Skeletal muscle satellite cell (primary cell): ENCODE measurements around the gene AAMDC.
"Not testable (repeated sequence)": the region's sequence is repeated elsewhere in the genome, so short reads cannot be mapped to it uniquely, and the experiment has no call there.

ENCODE experiments used
- H3K27me3 ChIP-seq: 2 replicates; pipeline ENCODE4 v1.7.0; 2013; ENCODE audit warnings: low read length; ENCODE audit not compliant: control insufficient read depth, insufficient read depth
- H3K36me3 ChIP-seq: 2 replicates; pipeline ENCODE4 v1.7.0; 2013; ENCODE audit warnings: mild to moderate bottlenecking, control low read depth, low read length; ENCODE audit not compliant: insufficient read depth
- H3K4me1 ChIP-seq: 2 replicates; pipeline ENCODE4 v1.7.0; 2013; ENCODE audit warnings: low read length; ENCODE audit not compliant: control insufficient read depth, insufficient read depth
- H3K4me2 ChIP-seq: 2 replicates; pipeline ENCODE4 v1.7.0; 2013; ENCODE audit warnings: mild to moderate bottlenecking, low read length
- H3K4me3 ChIP-seq: 2 replicates; pipeline ENCODE4 v1.7.0; 2013; ENCODE audit warnings: low read length
- H3K9ac ChIP-seq: 2 replicates; pipeline ENCODE4 v1.7.0; 2013; ENCODE audit warnings: mild to moderate bottlenecking, low read depth, low read length, moderate library complexity
- H3K9me3 ChIP-seq: replicated peaks from 2 replicates; pipeline ENCODE4 v1.7.0; 2013; ENCODE audit warnings: mild to moderate bottlenecking, control low read depth, low read length

AAMDC gene

DNA sequence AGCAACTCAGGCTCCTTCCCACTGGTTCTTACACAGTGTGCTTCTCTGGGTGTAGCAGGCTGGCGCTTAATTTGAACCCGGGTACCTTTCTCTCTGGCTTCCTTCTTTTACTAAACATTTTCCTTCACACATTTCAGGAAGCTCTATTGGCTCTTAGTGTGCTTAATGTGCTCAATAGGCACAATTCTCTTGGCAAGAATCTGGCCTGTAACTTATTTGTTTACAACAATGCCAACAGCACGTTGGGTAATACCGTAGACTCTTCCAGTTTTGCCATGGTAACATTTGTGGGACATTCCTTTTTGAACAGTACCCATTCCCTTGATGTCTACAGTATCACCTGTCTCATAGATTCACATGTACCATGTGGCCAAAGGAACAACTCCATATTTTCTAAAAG, 47.8 kb downstream of the AAMDC start:
- no peaks in the 10 kb centered on the region for H3K4me1 ChIP-seq
- no peaks in the 10 kb centered on the region for H3K27me3 ChIP-seq
- H3K36me3 ChIP-seq, result peaks cover 13% of the 10 kb centered on the region
- H3K4me2 ChIP-seq, result no peak overlapping the region
- H3K4me3 ChIP-seq, result no peak overlapping the region
- no peak overlapping the region for H3K9ac ChIP-seq
- no peaks in the 10 kb centered on the region for H3K9me3 ChIP-seq

DNA sequence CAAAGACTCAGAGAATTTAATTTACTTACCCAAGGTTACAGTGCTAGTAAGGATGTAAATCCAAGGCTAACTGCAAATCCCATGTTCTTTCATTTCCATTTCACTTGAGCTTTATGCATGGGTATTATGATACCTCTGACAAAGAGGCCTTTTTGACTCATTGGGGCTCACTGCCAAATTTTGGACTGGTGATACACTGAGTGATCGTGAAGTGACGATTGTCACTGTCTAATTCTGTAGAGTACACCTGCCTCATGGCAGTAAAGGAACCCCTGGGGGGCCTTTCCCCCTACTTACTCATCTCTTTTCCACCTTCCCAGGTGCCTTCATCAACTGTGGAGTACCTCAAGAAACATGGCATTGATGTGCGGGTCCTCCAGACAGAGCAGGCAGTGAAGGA, 50.9 kb downstream of the AAMDC start:
- peaks cover 29% of the 10 kb centered on the region for H3K36me3 ChIP-seq
- no peaks in the 10 kb centered on the region for H3K4me1 ChIP-seq
- no peak overlapping the region for H3K4me3 ChIP-seq
- H3K9ac ChIP-seq, result no peak overlapping the region
- H3K27me3 ChIP-seq, result no peaks in the 10 kb centered on the region
- no peaks in the 10 kb centered on the region for H3K9me3 ChIP-seq
- H3K4me2 ChIP-seq, result no peak overlapping the region

DNA sequence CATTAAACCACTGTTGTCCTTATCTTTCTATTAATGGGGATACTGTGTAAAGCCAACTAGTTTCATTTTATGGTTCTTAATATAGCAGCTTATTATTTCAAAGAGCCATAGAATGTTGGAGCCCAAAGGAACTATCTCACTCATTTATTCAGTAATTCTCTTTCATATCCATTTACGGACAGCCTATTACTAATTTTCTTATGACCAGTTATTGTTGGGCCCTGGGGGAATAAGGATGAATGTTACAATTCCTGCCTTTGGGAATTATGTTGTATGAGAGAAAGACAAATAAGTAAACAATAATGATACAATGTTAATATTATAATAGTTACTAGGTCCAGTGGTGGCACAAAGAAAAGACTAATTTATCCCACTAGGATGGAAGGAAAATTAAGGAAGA, 52.4 kb downstream of the AAMDC start:
- Histone ChIP-seq H3K36me3 (peaks cover 35% of the 10 kb centered on the region), H3K4me2 (no peak overlapping the region), H3K9ac (no peak overlapping the region), H3K9me3 (no peaks in the 10 kb centered on the region), H3K27me3 (no peaks in the 10 kb centered on the region), H3K4me1 (peaks cover 2% of the 10 kb centered on the region), H3K4me3 (no peak overlapping the region)

DNA sequence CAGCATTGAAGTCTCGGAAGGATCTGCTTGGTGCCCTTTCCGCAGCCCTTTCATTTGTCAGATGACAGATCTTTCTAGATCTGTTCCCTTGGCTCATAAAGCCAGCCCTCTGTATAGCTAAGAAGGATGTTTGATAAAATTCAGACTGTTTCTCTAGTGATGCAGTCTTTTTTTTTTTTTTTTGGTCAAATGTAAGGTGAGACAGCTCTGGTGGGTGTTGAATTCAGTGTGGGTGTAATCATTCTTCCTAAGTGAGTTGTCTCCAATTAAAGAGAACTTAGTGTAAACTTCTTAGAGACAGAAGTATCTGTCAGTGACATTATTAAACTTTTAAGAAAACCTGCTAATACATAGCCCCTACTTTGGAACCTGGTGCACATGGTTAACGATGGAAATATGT, 53.3 kb downstream of the AAMDC start:
- Histone ChIP-seq H3K4me3 (no peak overlapping the region), H3K4me2 (no peak overlapping the region), H3K9ac (no peak overlapping the region), H3K36me3 (peaks cover 38% of the 10 kb centered on the region), H3K4me1 (peaks cover 7% of the 10 kb centered on the region), H3K27me3 (no peaks in the 10 kb centered on the region), H3K9me3 (no peaks in the 10 kb centered on the region)

DNA sequence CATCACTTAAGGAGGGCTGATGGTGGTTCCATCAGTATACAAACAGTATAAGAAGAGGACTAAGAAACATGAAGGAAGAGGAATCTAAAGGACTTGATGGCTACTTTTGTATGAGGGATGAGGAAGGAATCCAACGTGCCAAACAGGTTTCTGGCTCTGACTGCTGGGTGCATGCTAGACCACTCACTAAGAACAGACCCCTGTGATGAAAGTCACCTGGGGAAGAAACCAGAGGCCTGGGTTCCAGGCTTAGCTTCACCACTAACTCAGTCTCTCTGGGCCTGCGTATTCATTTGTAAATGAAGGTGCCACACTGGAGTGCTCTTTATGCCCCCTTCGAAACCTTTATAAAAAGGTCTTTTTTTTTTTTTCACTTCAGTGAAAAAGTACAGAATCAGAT, 55.1 kb downstream of the AAMDC start:
- Histone ChIP-seq H3K4me1 (peaks cover 7% of the 10 kb centered on the region), H3K36me3 (peaks cover 32% of the 10 kb centered on the region), H3K4me3 (no peak overlapping the region), H3K9ac (no peak overlapping the region), H3K27me3 (no peaks in the 10 kb centered on the region), H3K4me2 (no peak overlapping the region), H3K9me3 (no peaks in the 10 kb centered on the region)

DNA sequence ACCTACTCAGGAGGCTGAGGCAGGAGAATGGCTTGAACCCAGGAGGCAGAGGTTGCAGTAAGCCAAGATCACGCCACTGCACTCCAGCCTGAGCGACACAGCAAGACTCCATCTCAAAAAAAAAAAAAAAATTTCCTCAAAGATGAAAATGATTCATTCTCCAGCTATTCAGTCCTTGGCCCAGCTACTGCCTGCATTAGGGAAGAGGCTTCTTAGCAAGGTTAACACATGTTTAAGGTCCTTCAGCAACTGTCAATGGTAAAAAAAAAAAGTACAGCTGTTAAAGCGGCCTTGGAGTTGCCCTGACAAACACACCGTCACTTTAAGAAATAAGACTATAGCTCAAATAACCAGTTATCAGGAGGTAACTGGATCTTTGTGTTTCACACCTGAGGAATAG, 57.3 kb downstream of the AAMDC start:
- not testable (repeated sequence) for H3K4me2 ChIP-seq, H3K9ac ChIP-seq, H3K27me3 ChIP-seq, H3K9me3 ChIP-seq, H3K4me1 ChIP-seq, H3K4me3 ChIP-seq
- H3K36me3 ChIP-seq, result peaks cover 38% of the 10 kb centered on the region

DNA sequence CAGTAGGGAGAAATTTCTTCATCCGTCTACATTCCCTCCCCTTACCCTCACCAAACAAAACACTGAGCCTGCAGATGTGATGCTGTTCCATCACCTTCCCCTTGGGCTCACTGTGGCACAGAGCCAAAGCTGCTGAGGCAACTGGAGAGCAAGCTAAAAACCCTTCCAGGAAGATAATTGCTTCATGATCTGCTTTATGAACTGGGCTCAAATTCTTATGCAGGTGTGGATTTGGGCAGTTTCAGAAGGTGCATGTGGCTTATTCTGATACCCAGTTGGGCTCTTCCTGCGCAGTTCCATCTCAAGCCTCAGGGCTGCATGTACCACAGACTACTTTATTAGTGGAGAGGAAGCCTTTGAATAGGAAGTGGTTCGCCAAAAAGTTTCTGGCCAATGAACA, 58.3 kb downstream of the AAMDC start:
- Histone ChIP-seq H3K4me2 (no peak overlapping the region), H3K4me3 (no peak overlapping the region), H3K4me1 (peaks cover 7% of the 10 kb centered on the region), H3K36me3 (peaks cover 45% of the 10 kb centered on the region), H3K9me3 (no peaks in the 10 kb centered on the region), H3K9ac (no peak overlapping the region), H3K27me3 (no peaks in the 10 kb centered on the region)

DNA sequence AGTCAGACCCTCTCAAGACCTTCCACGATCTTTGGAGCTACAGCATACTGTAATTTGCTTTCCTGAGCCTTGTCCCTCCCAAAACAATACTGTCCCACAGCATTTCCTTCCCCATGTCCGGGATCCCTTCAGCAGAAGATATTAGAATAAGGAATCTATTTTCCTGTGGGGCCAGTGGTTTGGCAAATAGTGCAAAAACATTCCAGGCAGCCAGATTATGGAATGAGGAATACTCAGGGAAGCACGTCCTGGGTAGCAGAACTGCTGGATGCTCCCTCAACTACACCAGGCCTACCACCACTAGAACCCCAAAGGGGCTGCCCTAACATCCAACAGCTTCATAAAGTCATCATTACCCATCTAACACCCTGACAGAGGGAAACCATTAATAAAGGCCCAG, 61.5 kb downstream of the AAMDC start:
- H3K27me3 ChIP-seq, result no peaks in the 10 kb centered on the region
- no peaks in the 10 kb centered on the region for H3K9me3 ChIP-seq
- H3K4me3 ChIP-seq, result no peak overlapping the region
- H3K4me1 ChIP-seq, result peaks cover 7% of the 10 kb centered on the region
- no peak overlapping the region for H3K4me2 ChIP-seq
- H3K36me3 ChIP-seq, result peaks cover 28% of the 10 kb centered on the region
- H3K9ac ChIP-seq, result no peak overlapping the region

DNA sequence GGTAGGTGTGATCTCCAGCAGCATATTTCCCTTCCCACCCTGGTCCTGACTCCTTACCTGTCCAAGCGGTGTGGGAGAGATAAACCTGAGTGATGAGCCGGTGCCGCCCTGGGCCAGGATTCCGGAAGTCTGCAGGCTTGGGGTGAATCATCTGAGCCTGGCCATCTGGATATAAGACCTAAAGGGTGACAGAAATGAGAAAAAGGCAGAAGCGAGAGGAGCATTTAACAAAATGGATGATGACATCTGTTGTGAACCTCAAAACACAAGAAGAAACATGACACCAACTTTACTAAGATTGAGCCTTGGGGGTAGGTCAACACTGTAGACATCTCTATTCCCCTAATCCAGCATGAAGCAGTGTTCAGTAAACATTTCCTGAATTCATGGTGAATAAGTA, 62.8 kb downstream of the AAMDC start:
- no peak overlapping the region for H3K9ac ChIP-seq
- no peak overlapping the region for H3K4me3 ChIP-seq
- no peaks in the 10 kb centered on the region for H3K9me3 ChIP-seq
- no peaks in the 10 kb centered on the region for H3K27me3 ChIP-seq
- H3K4me2 ChIP-seq, result no peak overlapping the region
- peaks cover 26% of the 10 kb centered on the region for H3K36me3 ChIP-seq
- peaks cover under 1% of the 10 kb centered on the region for H3K4me1 ChIP-seq

DNA sequence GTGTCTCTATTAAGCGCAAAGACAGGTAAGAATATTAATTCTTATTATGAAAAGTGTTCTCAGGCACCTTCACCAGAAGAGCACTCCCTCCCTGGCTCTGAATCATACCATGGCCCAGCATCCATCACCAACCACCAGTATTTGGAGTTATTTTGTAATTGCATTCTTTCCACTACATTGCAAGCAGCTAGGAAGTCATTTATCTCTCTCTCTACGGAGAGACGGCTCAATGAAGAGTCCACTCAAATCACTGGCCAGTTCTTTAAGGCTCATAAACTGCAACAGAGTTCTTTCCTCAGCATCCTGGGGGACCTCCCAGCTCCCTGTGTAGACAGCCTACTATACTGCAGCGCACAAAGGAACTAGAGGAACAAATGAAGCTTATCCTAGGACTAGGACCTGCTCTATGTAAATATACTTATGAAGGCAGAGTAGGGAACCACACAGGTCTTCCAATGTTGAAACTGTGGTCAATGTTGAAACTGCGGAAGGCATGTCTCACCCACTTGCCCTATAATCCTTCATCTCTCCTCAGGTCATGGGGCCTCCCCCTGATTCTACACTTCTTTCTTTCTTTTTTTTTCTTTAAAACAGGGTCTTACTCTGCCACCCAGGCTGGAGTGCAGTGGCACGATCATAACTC, 63.4 kb downstream of the AAMDC start:
- H3K4me2 ChIP-seq, result no peak overlapping the region
- no peak overlapping the region for H3K9ac ChIP-seq
- no peaks in the 10 kb centered on the region for H3K27me3 ChIP-seq
- H3K36me3 ChIP-seq, result peaks cover 24% of the 10 kb centered on the region
- no peaks in the 10 kb centered on the region for H3K9me3 ChIP-seq
- no peak overlapping the region for H3K4me3 ChIP-seq
- no peaks in the 10 kb centered on the region for H3K4me1 ChIP-seq

DNA sequence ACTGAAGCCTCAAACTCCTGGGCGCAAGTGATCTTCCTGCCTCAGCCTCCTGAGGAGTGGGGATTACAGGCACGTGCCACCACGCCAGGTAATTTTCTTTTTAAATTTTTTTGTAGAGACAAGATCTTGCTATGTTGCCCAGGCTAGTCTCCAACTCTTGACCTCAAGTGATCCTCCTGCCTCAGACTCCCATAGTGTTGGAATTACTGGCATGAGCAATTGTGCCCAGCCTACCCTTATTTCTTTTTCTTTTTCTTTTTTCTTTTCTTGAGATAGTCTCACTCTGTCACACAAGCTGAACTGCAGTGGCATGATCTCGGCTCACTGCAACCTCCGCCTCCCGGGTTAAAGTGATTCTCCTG, 63.9 kb downstream of the AAMDC start:
- Histone ChIP-seq H3K9me3 (no peaks in the 10 kb centered on the region), H3K36me3 (peaks cover 27% of the 10 kb centered on the region), H3K9ac (no peak overlapping the region), H3K4me2 (no peak overlapping the region), H3K4me3 (no peak overlapping the region), H3K4me1 (no peaks in the 10 kb centered on the region), H3K27me3 (no peaks in the 10 kb centered on the region)

DNA sequence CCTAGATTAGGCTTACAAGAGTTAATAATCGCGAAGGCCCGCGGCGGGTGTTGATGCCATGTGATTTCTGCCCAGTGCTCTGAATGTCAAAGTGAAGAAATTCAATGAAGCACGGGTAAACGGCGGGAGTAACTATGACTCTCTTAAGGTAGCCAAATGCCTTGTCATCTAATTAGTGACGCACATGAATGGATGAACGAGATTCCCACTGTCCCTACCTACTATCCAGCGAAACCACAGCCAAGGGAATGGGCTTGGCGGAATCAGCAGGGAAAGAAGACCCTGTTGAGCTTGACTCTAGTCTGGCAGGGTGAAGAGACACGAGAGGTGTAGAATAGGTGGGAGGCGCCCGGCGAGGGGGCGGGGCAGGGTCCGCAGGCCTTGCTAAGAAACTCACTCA, 65.5 kb downstream of the AAMDC start:
- Histone ChIP-seq H3K4me3 (no peak overlapping the region), H3K36me3 (peaks cover 25% of the 10 kb centered on the region), H3K9me3 (no peaks in the 10 kb centered on the region), H3K9ac (no peak overlapping the region), H3K4me1 (no peaks in the 10 kb centered on the region), H3K4me2 (no peak overlapping the region), H3K27me3 (no peaks in the 10 kb centered on the region)
